NCI-H226 (cell line): Measurements from ENCODE around the gene CYRIA.
A peak's percentile ranks its signal among the peaks of the same experiment; 100 is the strongest.

ENCODE experiments used
- DNase-seq: peaks from one replicate; pipeline ENCODE4 v3.0.0-alpha.2; 2015

CYRIA gene

DNA sequence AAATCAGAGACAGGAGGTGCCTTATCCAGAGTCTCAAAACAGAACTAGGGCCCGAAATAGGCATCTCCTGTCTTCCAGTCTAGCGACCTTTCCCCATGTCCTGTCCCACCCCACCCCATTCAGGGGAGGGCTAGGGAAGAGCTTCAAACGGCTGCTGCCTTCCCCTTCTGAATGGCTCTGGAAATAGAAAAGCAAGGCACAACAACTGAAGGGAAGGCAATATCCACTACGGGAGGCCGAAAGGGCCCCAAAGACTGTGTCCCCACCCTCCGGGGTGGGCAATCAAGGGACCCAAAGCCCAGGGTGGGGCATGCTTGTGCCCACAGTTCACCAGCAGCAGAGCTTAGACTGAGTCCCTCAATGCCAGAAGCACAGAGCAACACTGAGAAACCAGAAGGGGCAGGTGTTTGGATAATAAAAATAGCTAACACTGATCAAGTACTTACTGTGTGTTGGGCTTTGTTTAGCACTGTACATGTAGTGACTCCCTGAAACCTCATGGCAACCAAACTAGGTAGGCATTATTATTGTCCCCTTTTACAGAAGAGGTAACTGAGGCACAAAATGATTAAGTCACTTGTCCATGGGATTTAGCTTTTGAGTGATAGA lies 38.5 kb downstream of the CYRIA start:
- DNase-seq: no peak

DNA sequence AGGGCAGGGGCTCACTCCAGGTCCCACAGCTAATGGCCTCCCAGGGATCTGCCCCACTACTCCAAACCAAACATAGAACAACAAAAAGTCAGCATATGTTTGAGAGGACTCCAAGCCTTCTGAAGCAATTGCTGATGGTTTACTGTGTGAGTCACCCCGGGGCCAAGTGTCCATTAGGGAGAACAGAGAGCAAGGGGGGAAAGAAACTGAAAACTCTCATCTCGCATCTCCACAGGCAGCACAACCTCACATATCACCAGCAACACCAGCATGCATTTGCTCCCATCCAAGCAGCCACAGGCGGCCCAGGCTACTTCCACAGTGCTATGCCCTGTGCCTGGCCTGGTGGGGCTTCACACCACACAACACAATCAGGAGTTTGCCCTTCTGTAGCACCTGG lies 39.1 kb downstream of the CYRIA start:
- DNase-seq: peak; percentile 55

DNA sequence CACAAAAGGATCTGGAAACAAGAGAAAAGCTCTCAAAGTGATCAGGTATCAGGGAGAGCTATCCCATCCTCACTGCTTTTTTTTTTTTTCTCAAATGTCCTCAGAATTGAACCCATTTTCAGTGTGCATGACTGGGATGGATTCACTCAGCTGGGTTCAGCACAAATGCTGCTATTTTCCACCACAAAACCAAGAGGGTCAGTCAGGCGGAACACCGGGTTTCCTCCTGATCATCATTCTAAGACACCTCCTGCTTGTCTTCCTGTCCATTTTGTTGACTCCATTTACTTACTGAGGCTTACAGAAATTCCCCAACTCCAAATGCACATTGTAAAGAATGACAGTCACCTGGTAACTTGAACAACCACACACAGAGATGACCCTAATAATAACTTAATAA lies 39.9 kb downstream of the CYRIA start:
- DNase-seq: no peak

DNA sequence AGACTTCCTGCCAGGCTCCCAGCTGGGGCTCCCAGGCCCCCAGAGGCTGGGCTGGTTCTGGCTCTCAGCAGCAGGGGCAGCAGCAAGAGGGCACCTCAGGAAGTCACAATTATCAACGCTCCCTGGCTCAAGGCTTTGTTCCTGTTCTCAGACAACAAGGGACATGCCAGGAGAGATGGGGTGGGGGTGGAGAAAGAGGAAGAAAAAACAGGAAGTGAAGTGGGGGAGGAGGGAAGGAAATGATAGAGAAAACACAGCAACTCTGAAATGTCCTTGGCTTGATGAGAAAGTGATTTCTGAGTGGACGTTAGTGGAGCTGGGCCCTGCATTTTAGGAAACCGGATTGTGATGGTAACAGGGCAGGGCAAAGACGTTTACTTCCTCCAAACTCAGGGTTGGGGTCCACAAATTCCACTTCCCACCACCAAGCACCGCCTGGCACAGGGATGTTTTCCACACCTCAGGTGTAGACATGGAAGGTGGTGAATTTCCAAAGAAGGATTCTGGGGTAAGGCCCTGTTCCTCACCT lies 40.4 kb downstream of the CYRIA start:
- no peak for DNase-seq

DNA sequence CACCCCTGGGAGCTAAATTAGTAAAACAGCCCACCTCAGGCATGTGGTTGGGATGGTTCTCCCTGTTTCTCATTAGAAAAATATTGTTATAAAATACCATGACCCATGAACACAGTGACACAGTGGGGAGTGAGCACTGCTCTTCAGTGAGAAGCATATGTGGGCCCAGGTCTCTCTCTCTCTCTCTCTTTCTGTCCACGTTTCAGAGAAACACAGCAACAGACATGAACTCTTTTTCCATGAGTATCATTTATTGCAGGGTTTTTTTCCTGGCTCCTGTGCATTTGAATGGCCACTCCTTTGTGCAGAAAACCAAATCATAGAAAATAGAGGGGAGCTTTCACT lies 41.2 kb downstream of the CYRIA start:
- DNase-seq: no peak

DNA sequence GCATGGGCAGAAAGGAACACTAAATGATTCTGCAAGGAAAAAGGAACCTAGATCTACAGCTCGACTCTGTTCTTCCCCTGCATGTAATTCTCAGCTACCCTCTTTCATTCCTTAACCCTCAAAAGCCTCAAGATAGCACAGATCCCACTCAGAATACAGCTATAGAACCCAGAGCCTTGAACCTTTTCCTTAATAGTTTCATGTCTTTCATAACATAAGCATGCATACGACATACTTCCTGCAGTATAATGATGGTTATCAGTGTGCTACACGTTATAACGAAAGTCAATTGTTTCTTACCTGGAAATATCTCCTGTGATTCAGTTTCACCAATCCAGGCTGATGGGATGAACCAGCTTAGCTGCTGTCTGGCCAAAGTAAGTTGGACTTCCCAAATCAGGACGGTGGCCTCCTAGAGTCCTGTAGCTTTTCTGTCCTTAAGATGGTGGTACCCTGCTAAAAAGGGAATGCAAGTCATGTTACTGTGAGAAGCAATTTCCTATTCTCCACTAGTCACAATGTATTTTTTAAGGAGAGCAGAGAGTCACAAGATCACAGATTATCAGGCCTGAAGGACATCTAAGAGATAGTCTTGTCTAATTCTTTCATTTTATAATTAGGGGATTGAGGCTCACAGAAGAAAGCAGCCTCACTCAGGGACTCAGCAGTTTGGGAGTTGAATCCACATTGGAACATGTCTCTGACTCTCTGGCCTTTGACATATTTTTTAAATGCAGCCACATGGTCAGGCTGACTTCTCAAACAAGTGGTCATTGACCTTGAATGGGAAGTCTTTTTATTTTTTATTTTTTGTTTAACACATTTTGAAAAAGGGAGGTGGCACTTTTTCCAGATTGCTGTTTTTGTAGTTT lies 41.8 kb downstream of the CYRIA start:
- DNase-seq: no peak

DNA sequence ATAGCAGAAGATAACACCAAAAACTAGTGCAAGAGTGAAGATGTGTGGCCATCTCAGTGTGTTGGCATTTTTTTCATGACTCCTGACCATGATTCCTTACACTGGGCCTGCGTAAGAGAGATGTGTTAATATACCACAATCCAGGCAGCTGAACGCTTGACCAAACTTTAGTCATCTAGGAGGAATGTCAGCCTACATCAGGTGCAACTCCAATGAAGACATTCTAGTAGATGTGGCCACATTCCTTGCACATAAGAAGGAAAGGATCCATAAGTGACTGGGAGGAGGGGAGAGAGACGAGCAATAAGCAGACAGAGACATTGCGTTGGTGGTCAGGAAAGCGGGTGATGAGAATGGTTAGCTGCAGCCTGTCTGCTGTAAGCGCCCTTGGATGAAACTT lies 42.6 kb downstream of the CYRIA start:
- peak; percentile 89 for DNase-seq

DNA sequence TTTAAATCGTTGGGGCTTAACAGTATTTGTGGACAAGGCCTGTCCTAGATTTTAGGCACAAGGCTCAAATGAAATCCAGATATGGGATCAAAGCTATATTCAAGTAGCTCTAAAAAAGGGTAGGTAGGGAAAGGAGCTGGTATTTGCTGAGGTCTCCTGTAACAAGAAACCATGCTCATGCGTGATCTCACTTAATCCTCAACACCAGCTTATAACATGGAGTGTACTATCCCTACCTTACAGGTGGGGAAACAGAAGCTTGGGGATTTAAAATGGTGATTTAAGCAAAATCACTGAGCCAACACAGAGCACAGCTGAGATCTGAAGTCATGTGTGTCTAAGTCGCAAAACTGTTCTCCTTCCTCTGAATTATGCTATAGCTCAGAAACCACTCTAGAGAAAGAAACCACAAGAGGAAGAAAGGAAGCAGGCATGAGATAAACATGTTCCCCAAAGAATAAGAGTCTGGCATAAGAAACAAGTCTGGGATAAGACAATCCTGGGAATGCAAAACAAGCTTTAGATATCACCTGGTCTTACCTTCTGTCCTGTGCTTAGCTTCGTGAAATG lies 43.1 kb downstream of the CYRIA start:
- DNase-seq: no peak

DNA sequence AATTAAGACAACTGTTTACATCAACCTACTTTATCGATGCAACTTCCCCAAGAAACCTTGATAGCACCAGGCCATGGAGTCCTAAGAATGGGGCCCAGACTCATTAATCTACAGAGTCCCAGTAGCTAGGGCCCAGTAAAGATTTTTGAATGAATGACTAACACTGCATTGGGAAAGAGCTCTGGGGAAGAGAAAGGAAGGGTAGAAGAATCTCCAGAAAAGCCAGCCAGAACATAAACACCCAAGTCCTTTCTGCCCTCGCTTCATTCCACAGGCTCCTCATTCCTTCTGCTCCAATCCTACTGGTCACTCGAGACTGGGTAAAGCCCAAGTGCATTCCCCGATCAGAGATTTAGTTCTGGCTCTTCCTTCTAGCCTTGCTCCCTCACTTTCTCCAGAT lies 44.3 kb downstream of the CYRIA start:
- DNase-seq: peak; percentile 47

DNA sequence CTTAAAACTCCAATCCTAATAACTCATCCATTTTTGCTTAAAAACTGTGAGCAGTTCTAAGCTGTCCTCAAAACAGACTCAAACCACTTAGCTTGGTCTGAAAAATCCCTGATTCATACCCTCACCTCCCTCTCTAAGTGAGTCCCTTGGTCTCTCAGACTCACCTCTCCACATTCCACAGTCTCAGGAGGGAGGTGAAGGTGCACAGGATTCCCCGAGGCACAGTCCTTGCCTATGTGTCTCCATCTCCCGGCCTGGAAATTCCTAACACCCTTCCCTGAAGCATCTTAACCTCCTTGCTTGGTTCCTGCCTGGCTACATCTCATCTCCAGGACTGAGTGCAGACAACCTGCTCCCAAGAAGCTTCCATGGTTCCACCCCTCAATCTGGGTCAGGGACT lies 45.0 kb downstream of the CYRIA start:
- no peak for DNase-seq

DNA sequence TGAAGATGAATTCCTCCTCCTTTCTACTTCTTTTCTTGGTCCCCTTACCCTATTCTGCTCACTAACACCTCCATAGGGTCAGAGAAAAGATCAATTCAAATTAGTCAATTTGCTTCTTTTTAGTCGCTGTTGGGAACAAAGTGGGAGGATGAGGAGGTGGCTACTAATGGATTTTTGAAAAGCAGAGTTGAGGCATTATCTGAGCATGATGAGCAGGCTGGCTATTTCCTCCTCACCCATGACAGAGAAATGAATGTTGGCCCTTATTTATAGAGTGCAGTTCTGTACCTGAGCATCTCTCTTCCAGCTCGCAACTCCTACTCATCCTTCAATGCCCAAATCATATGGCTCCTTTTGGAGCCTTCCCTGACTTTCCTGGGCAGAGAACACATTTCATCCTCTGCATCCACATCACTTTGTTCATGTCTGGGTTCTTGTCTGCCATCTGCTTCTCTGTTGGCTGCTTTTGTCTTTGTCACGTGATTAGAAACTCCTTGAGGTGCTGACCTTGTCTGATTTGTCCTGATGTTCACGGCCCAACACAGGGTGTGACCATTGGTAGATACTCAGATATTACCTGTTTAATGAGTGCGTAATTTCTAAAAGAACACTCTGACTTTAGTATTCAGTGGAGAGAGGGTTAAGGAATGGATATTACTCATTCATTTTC lies 45.9 kb downstream of the CYRIA start:
- DNase-seq: no peak

DNA sequence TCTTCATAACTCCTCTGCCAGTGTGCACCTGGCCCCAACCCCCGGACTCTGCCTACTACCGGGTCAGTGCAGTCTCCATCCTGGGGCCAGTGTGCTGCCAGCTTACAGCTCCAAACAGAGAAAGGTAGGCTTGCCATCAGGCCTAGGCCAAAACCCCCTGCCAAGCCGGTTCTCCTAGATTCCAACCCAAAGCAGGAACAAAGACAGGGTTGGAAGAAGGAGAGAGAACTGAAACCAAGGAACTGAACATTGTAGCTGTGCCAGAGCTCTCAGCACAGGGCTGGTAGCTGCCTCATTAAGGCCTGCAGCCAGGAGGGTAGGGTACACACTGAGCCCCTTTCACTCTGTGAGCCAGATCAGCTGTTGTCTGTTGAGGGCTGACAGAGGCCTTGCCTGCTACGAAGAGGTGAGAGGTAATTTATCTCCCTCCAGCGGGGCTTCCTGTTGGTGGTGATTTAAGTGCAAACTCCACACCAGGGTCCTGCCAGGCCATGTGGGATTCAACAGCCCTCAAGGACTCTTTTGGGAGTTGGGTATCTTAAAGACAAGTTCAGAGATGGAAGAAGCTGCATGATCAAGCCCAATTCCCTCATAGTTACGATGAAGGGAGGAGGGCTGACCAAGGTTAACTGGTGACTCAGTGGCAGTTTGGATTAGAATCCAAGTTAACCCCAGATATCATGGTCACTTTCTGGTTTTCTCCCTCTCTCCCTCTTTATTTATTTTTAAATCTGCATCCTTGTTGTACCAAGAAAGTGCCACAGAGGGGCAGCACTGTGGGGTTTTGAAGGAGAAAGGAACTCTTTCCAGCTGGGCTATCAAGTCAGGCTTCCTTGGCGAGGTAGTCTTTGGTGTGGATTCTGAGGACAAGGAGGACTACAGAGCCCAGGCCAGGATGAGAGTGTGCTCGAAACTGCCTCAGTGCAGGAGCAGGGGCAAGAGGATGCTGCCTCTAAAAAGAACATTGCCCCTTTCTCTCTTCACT lies 48.1 kb downstream of the CYRIA start:
- peak; percentile 32 for DNase-seq
